K562 (cell line): Measurements from ENCODE around the gene NF1. TPM values are rescaled to one million over a fixed set of nuclear protein-coding genes. Genes with fewer than 3 reads are reported as not detected.

Experiments
- ATAC-seq: fragments of 200-7000 bp; cut with Tn5 transposase; 3 replicates; pipeline ENCODE4 v1.9.1; 2020; ENCODE audit warnings: moderate library complexity
- BruUV-seq: library from RNA; stranded (reverse); fragments of 400-500 nt; replicated peaks from 2 replicates; lab custom pipeline; 2021; lab: Mats Ljungman, UMichigan
- CTCF ChIA-PET: fragments of 300-600 bp; formaldehyde crosslinking; extraction: SDS; loops from one replicate; lab custom pipeline; 2021; ENCODE audit warnings: low intra/inter-chr PET ratio; lab: Yijun Ruan, JAX
- POLR2A ChIA-PET: fragments of 300-600, 350-650 bp; sonication (Branson Sonifier 250); formaldehyde crosslinking; extraction: SDS; loops from one replicate; lab custom pipeline; 2021; ENCODE audit warnings: antibody characterized with exemption, inconsistent platforms; lab: Yijun Ruan, JAX
- DNase-seq, 4 experiments: peaks; one replicate each; pipeline versions ENCODE4 v3.0.0 to v3.0.0-alpha.2; 2011 to 2018; ENCODE audit warnings: low spot score in 3 of 4, mixed read lengths in 3 of 4; ENCODE audit errors: extremely low read depth in 1 of 4
- FAIRE-seq: peaks from 2 replicates; lab custom pipeline; 2011; peaks lifted over from hg19 to GRCh38; lab: Jason Lieb, UNC
- H2AFZ ChIP-seq: 2 replicates; pipeline ENCODE4 v1.6.0; 2011; ENCODE audit warnings: low read depth, low read length, control low read depth, inconsistent platforms
- H3K27ac ChIP-seq: fragments of 200-600 bp; 3 replicates; pipeline ENCODE4 v1.8.0; 2011; ENCODE audit warnings: low read depth, mild to moderate bottlenecking, control low read depth, inconsistent platforms, low read length, moderate library complexity, mixed read lengths; ENCODE audit errors: extremely low read depth
- H3K27me3 ChIP-seq, 2 experiments: fragments of 300-600 bp in 1 of 2; 2 replicates in 1 of 2; 3 replicates in 1 of 2; pipeline versions ENCODE4 v1.6.0 to v1.8.0; 2011; ENCODE audit warnings: inconsistent platforms in 2 of 2, low read length in 2 of 2, mild to moderate bottlenecking in 1 of 2, mixed read lengths in 1 of 2, moderate library complexity in 1 of 2; ENCODE audit not compliant: control insufficient read depth in 2 of 2, insufficient read depth in 2 of 2
- H3K36me3 ChIP-seq: fragments of 300-600 bp; 3 replicates; pipeline ENCODE4 v1.8.0; 2011; ENCODE audit warnings: mild to moderate bottlenecking, low read length, inconsistent platforms; ENCODE audit not compliant: control insufficient read depth, insufficient read depth
- H3K4me1 ChIP-seq, 2 experiments: fragments of 200-600 bp in 1 of 2; replicated peaks in 1 of 2; 2 replicates in 1 of 2; 3 replicates in 1 of 2; pipeline versions ENCODE4 v1.5.1 to v1.8.0; 2011; ENCODE audit warnings: inconsistent platforms in 2 of 2, low read length in 2 of 2, mild to moderate bottlenecking in 1 of 2, mixed read lengths in 1 of 2, moderate library complexity in 1 of 2; ENCODE audit not compliant: control insufficient read depth in 2 of 2, insufficient read depth in 2 of 2
- H3K4me2 ChIP-seq: 2 replicates; pipeline ENCODE4 v1.6.1; 2011; ENCODE audit warnings: low read length, control low read depth, inconsistent platforms, mixed read lengths; ENCODE audit not compliant: insufficient read depth
- H3K4me3 ChIP-seq: fragments of 200-600 bp; sonication (generic), shearing (Covaris generic); 2 replicates; pipeline ENCODE4 v1.5.1; 2016; ENCODE audit warnings: control low read depth, inconsistent platforms
- H3K79me2 ChIP-seq: fragments of 200-600 bp; 3 replicates; pipeline ENCODE4 v1.8.0; 2011; ENCODE audit warnings: low read length, inconsistent platforms; ENCODE audit not compliant: control insufficient read depth, insufficient read depth
- H3K9ac ChIP-seq, 2 experiments: 2 replicates each; pipeline versions ENCODE4 v1.6.0 to v1.6.1; 2011; ENCODE audit warnings: low read depth in 2 of 2, low read length in 2 of 2, control low read depth in 1 of 2, inconsistent platforms in 1 of 2, mild to moderate bottlenecking in 1 of 2, mixed read lengths in 1 of 2; ENCODE audit not compliant: insufficient read depth in 1 of 2
- H3K9me1 ChIP-seq: one replicate; pipeline ENCODE4 v1.6.0; 2011; ENCODE audit warnings: inconsistent platforms, mild to moderate bottlenecking, low read length, moderate library complexity; ENCODE audit not compliant: control insufficient read depth, insufficient read depth
- H3K9me3 ChIP-seq: replicated peaks from 2 replicates; pipeline ENCODE4 v1.5.1; 2011; ENCODE audit warnings: low read depth, low read length, inconsistent platforms; ENCODE audit not compliant: control insufficient read depth, insufficient read depth
- H4K20me1 ChIP-seq: replicated peaks from 2 replicates; pipeline ENCODE4 v1.6.1; 2011; ENCODE audit warnings: low read length, inconsistent platforms, mixed read lengths; ENCODE audit not compliant: control insufficient read depth, insufficient read depth
- DDX20 ChIP-seq: fragments of 450-650 bp; IDR thresholded peaks from 2 replicates; pipeline ENCODE4 v1.6.1; 2016; ENCODE audit warnings: missing genetic modification characterization, low read depth, mild to moderate bottlenecking, missing compliant biosample characterization, moderate library complexity
- FOXO4 ChIP-seq: fragments of 450-650 bp; formaldehyde crosslinking; IDR thresholded peaks from 2 replicates; pipeline ENCODE4 v1.4.0; 2020; ENCODE audit warnings: mild to moderate bottlenecking, moderate library complexity
- ILF3 ChIP-seq: fragments of 450-650 bp; IDR thresholded peaks from 2 replicates; pipeline ENCODE4 v1.6.1; 2018; ENCODE audit warnings: antibody characterized with exemption, mild to moderate bottlenecking, moderate library complexity, borderline replicate concordance
- NR2F6 ChIP-seq: fragments of 450-650 bp; formaldehyde crosslinking; IDR thresholded peaks from 2 replicates; pipeline ENCODE4 v1.4.0; 2020; ENCODE audit warnings: mild to moderate bottlenecking
- PHF20 ChIP-seq: fragments of 450-650 bp; IDR thresholded peaks from 2 replicates; pipeline ENCODE4 v1.6.1; 2018; ENCODE audit not compliant: partially characterized antibody
- RUNX1 ChIP-seq: sonication (generic); IDR thresholded peaks from 2 replicates; pipeline ENCODE4 v1.6.1; 2016; ENCODE audit warnings: antibody characterized with exemption, low read depth
- SIX5 ChIP-seq, 2 experiments: IDR thresholded peaks; 2 replicates each; pipeline ENCODE4 v1.6.1; 2011; ENCODE audit warnings: low read length in 2 of 2, borderline replicate concordance in 1 of 2, low read depth in 1 of 2, mild to moderate bottlenecking in 1 of 2, moderate library complexity in 1 of 2; ENCODE audit not compliant: insufficient read depth in 1 of 2
- TEAD1 ChIP-seq, 2 experiments: fragments of 450-650 bp in 1 of 2; sonication (generic) in 1 of 2; formaldehyde crosslinking; IDR thresholded peaks; 2 replicates each; pipeline versions ENCODE4 v1.4.0 to v1.8.0; 2020 to 2022; ENCODE audit warnings: mild to moderate bottlenecking in 2 of 2, missing genetic modification reagents in 1 of 2
- ZNF699 ChIP-seq: fragments of 250-450 bp; sonication (Bioruptor Pico); IDR thresholded peaks from 2 replicates; pipeline ENCODE4 v1.8.0; 2021; ENCODE audit warnings: mild to moderate bottlenecking, moderate library complexity; ENCODE audit not compliant: insufficient replicate concordance
- WGBS: fragments of 100-300 bp; shearing (Covaris generic); methylation state at CpG from one replicate; pipeline ENCODE4 v1.1.6; 2016; ENCODE audit warnings: low coverage, mixed read lengths; ENCODE audit not compliant: insufficient coverage; ENCODE audit errors: missing lambda C conversion rate; 5-methylcytosine and 5-hydroxymethylcytosine counted together
- in situ Hi-C: fragments of 300-500 bp; cut with MboI; formaldehyde crosslinking; loops from 4 replicates; pipeline ENCODE4 v1.15.0; 2018; ENCODE audit warnings: inconsistent platforms, mixed read lengths
- intact Hi-C: fragments of 100-400 bp; cut with micrococcal nuclease; formaldehyde crosslinking; loops from 2 replicates; pipeline ENCODE4 v1.14.2; 2022
- polyA plus RNA-seq, 8 experiments: library from polyadenylated mRNA; depleted of rRNA in 4 of 8; stranded (reverse) in 5 of 8; unstranded in 3 of 8; fragments of >200 nt; fragmentation: Nextera tagmentation in 2 of 8; fragmentation: Illumina TruSeq in 1 of 8; extraction: Ambion mirVana in 2 of 8; extraction: Trizol in 1 of 8; gene quantifications; 2 replicates each; pipeline versions ENCODE4 v1.2.1 to v1.2.3, GENCODE V29; 2011 to 2014; ENCODE audit warnings: inconsistent platforms in 1 of 8, missing spikeins in 1 of 8
- total RNA-seq, 7 experiments: library from RNA; depleted of rRNA in 6 of 7; stranded (reverse); fragments of >200 nt in 6 of 7; fragmentation: Illumina TruSeq in 2 of 7; extraction: Trizol in 2 of 7; gene quantifications; 2 replicates each; pipeline versions ENCODE4 v1.2.1 to v1.2.3, GENCODE V29; 2011 to 2021; ENCODE audit warnings: low replicate concordance in 1 of 7

The NF1 gene
- total and polyA plus RNA-seq, 9 of the 15 experiments (the other 6 are each of a cell fraction or from before 2014, with no cell fraction given), result 3.4 to 41.9 (median 24.3) TPM

GRCh38 chr17:31114956-31115555 is 20.3 kb downstream of the NF1 start:
- Histone ChIP-seq H3K9ac (no peak overlapping the region), H3K27me3 (no peaks in the 10 kb centered on the region), H3K4me2 (no peak overlapping the region), H3K4me3 (no peak overlapping the region), H3K27ac (no peak overlapping the region), H3K36me3 (peaks cover 3% of the 10 kb centered on the region; the same call in 1 of the 3 replicates), H2AFZ (no peak overlapping the region)
- CTCF ChIA-PET, result no interaction called here
- WGBS, result 93% methylated on average over 3 of the region's 3 CpGs
- BruUV-seq, result no TSS peak
- intact Hi-C loops, result no loop called here
- in situ Hi-C loops, result no loop called here
- no peak for ATAC-seq
- TF ChIP-seq TEAD1 (CRISPR knock-in tag; IDR thresholded peaks at IDR 0.05) (no peak), NR2F6 (CRISPR knock-in tag) (no peak), PHF20 (no peak), FOXO4 (no peak), RUNX1 (no peak), SIX5 (IDR thresholded peaks at IDR 0.05; ENCODE audit: borderline replicate concordance in 1 of 2, insufficient read depth in 1 of 2, low read depth in 1 of 2, low read length in 2 of 2) (no peak), DDX20 (tag) (no peak), ZNF699 (no peak), ILF3 (no peak)
- TF ChIP-seq, all 486 proteins: peak for 0
- POLR2A ChIA-PET, result interaction anchor here (0.6 kb wide), 1 partner anchor 14 kb away, joined by 4 read pairs; no protein-coding TSS in a partner anchor
- Histone ChIP-seq H3K9me1 (no peaks in the 10 kb centered on the region), H4K20me1 (no peaks in the 10 kb centered on the region), H3K79me2 (peaks cover 58% of the 10 kb centered on the region), H3K4me1 (peaks cover 0 to 10% of the 10 kb centered on the region in 2 experiments; a peak in 2 of 5 replicates), H3K9me3 (no peaks in the 10 kb centered on the region)
- FAIRE-seq (no peak), DNase-seq (no peak)
